ENCODE data around the gene PSRC1. TPM values are rescaled to one million over a fixed set of nuclear protein-coding genes. Genes with fewer than 3 reads are reported as not detected.
A peak's percentile ranks its signal among the peaks of the same experiment; 100 is the strongest.

PSRC1 gene
- total RNA-seq, 1 experiment from 2014 or later, result 65.2 TPM

DNA sequence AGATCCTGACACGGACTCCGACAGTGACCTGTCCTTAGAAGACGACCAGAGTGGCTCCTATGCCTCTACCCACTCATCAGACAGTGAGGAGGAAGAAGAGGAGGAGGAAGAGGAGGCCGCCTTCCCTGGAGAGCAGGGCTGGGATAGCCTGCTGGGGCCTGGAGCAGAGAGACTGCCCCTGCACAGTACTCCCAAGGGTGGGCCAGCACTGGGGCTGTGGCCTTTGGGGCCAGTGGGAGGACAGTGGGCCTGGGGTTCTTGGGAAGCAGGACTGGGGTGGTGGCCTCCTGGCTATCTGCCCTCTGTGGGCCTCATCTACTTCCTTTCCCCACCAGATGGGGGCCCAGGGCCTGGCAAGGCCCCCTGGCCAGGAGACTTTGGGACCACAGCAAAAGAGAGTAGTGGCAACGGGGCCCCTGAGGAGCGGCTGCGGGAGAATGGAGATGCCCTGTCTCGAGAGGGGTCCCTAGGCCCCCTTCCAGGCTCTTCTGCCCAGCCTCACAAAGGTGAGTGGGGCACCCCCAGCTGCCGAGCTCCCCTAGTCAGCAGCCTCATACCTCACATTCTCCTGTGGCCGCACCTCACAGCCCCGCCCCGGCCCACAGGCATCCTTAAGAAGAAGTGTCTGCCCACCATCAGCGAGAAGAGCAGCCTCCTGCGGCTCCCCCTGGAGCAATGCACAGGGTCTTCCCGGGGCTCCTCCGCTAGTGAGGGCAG is 10.0 kb downstream of the PSRC1 start:
- DNase-seq (ENCODE audit: low read depth), result no peak

GRCh38 chr1:109272021-109272799 is 10.7 kb downstream of the PSRC1 start:
- DNase-seq (ENCODE audit: low read depth), result no peak

- no peak for DNase-seq (ENCODE audit: low read depth)
These were observed 11.5 kb downstream of the PSRC1 start for GRCh38 chr1:109271458-109271857.

GRCh38 chr1:109270623-109271317 is 12.2 kb downstream of the PSRC1 start:
- DNase-seq (ENCODE audit: low read depth), result no peak

- DNase-seq (ENCODE audit: low read depth), result no peak
These were observed 12.8 kb downstream of the PSRC1 start for GRCh38 chr1:109269981-109270622.

DNA sequence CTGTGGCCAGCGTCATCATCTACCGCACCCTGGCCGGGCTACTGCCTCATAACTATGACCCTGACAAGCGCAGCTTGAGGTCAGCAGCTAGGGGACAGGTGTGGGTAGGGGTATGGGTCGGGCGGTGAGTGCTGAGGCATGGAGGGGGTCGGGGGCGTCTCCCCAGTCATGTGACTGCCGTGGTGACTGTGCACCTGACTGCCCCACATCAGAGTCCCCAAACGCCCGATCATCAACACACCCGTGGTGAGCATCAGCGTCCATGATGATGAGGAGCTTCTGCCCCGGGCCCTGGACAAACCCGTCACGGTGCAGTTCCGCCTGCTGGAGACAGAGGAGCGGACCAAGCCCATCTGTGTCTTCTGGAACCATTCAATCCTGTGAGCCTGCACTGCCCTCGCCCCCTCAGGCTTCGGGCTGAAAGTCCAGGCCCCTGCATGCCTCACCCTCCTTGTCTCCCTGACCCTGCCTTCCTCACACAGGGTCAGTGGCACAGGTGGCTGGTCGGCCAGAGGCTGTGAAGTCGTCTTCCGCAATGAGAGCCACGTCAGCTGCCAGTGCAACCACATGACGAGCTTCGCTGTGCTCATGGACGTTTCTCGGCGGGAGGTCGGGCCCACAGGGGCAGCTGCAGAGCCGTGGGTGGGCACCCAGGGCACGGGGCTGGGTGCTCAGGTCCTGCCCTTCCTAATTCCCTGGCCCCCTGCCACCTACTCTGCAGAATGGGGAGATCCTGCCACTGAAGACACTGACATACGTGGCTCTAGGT is 13.5 kb downstream of the PSRC1 start:
- no peak for DNase-seq (ENCODE audit: low read depth)

DNA sequence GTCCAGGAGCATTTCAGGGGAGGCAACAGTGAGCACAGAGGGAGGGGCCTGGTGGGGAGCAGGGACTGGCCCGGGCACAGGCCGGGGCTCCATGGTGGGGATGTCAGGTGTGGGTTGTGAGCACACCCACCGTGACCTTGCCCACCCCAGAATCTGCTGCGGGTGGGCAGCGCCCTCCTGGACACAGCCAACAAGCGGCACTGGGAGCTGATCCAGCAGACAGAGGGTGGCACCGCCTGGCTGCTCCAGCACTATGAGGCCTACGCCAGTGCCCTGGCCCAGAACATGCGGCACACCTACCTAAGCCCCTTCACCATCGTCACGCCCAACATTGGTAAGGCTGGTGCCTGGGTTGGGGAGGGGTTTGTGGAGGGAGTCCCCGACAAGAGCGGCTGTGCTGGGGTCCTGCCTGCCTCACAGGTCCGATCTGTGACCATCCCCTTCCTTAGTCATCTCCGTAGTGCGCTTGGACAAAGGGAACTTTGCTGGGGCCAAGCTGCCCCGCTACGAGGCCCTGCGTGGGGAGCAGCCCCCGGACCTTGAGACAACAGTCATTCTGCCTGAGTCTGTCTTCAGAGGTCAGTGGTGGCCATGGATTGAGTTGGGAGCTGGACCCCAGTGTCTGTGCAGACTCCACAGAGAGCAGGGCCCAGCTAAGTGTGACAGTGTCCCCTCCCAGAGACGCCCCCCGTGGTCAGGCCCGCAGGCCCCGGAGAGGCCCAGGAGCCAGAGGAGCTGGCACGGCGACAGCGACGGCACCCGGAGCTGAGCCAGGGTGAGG is 14.3 kb downstream of the PSRC1 start:
- DNase-seq (ENCODE audit: low read depth), result no peak

- DNase-seq (ENCODE audit: low read depth), result no peak
These were observed 15.1 kb downstream of the PSRC1 start for GRCh38 chr1:109267743-109268300.

DNA sequence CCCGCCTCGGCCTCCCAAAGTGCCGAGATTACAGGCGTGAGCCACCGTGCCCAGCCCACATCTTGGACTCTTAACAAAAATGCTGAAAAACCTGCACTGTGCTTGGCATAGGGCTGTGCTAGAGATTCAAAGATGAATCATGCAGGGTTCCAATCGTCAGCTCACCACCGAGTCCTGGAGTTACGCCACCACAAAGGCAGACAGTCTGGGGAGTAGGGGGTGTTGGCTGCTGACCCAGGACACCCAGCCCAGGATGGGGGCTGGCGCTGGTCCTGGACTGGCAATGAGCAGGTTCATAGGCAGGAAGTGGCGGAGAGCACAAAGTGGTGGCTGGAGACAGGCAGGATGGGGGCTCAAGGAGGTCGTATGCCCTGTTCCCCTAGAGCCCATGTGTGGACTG is 16.0 kb downstream of the PSRC1 start:
- peak; percentile 79 for DNase-seq (ENCODE audit: low read depth)

GRCh38 chr1:109265741-109266330 is 17.1 kb downstream of the PSRC1 start:
- DNase-seq (ENCODE audit: low read depth), result no peak

DNA sequence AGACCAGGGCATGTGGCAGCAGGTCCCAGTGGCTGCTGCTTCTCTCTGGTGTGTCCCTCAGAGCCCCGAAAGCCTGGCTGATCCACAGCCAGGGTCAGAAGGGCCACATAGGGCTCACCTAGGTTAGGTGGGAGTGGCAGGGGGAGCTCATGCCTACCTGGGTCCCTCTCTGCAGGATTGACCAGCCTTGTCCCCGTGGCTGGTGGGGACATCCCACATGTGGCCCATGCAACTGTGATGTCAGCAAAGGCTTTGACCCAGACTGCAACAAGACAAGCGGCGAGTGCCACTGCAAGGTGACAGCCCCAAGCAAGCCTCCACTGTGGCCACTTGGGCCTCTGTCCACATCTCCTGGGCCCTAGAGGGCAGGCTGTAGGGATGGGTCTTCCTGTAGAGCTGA is 17.9 kb downstream of the PSRC1 start:
- no peak for DNase-seq (ENCODE audit: low read depth)

- no peak for DNase-seq (ENCODE audit: low read depth)
These were observed 18.6 kb downstream of the PSRC1 start for GRCh38 chr1:109264379-109264755.

GRCh38 chr1:109263597-109264378 is 19.2 kb downstream of the PSRC1 start:
- DNase-seq (ENCODE audit: low read depth), result peak; percentile 83

DNA sequence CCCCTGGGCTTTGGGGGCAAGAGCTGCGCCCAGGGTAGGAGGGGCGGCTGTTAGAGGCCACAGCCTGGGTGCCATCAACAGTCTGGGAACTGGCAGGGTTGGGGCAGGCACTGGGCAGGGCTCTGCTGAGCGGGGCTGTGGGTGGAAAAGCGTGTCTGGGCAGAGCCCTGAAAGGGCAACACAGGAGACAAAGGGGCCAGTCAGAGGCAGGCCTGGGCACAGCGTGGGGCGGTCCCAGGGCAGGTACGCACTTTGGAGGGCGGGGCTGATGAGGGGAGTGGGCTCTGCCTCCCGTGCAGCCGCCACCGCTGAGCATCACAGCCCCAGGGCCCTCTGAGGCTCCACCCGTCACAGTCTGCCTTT is 19.7 kb downstream of the PSRC1 start:
- DNase-seq (ENCODE audit: low read depth), result no peak

DNA sequence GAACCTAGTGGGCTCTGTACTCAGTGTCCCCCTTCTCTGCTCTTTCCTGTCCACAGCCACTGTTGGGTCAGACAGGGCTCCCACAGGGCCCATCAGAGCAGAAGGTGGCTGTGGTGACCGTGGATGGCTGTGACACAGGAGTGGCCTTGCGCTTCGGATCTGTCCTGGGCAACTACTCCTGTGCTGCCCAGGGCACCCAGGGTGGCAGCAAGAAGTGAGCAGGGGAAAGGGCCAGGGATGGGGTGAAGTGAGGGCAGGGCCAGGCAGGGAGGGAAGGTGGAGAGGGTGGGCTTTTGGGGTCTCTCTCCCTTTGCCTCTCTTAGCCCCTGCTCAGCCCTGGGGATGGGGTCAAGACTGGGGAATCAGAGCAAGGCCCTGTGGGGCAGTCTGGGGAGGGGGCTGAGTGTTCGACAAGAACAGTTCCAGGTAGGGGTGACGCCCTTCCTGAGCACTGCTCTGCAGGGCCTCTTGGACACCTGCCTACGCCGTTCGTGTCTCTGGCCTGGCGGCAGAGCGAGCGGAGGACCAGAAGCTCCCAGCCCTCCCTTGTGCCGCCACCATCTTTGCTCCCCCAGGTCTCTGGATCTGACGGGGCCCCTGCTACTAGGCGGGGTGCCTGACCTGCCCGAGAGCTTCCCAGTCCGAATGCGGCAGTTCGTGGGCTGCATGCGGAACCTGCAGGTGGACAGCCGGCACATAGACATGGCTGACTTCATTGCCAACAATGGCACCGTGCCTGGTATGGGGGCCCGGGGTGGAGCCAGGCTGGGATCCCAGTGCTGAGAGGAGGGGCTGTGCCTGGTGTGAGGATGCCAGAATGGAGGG is 20.5 kb downstream of the PSRC1 start:
- DNase-seq (ENCODE audit: low read depth), result no peak

DNA sequence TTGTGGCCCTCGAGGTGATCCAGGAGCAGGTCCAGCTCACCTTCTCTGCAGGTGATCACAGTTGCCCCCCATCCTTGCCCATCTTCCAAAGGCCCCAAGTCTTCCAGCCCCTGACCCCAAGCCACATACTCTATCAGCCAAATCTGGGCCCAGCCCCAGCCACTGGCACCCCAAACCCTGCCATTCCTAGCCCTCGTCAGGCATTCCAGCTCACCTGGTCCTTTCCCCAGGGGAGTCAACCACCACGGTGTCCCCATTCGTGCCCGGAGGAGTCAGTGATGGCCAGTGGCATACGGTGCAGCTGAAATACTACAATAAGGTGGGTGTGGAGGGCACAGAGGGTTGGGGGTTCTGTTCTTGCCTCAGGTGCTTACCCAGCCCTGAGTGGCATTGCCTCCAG is 21.4 kb downstream of the PSRC1 start:
- DNase-seq (ENCODE audit: low read depth), result no peak

DNA sequence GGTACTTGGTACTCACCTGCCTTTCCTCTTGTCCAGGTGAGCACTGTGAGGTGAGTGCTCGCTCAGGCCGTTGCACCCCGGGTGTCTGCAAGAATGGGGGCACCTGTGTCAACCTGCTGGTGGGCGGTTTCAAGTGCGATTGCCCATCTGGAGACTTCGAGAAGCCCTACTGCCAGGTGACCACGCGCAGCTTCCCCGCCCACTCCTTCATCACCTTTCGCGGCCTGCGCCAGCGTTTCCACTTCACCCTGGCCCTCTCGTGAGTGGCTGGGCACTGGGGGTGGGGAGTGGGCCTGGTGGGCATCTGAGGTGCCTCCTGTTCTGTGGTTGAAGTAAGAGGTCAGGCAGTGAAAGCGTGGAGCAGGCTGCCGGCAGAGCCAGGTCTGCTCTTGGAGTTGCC is 21.9 kb downstream of the PSRC1 start:
- no peak for DNase-seq (ENCODE audit: low read depth)
